Right ventricle myocardium inferior (tissue), 1 donor: ENCODE data around the gene FNBP1L. TPM values are rescaled to one million over a fixed set of nuclear protein-coding genes. Genes with fewer than 3 reads are reported as not detected.
"Not testable (repeated sequence)": the region's sequence is repeated elsewhere in the genome, so short reads cannot be mapped to it uniquely, and the experiment has no call there.

Experiments
- ATAC-seq: fragments of 200-7000 bp; cut with Tn5 transposase; one replicate; pipeline ENCODE4 v1.9.1; 2020; ENCODE audit warnings: mild to moderate bottlenecking, moderate library complexity
- DNase-seq: peaks from one replicate; pipeline ENCODE4 v3.0.0; 2021; ENCODE audit errors: missing footprints
- intact Hi-C: fragments of 100-400 bp; cut with DNase I; formaldehyde crosslinking; loops from one replicate; pipeline ENCODE4 v1.11.0; 2022
- total RNA-seq: library from RNA; stranded (reverse); fragmentation: NEBNext Ultra II Directional; extraction: Animal tissue kit (Norgen Biotek cat#: 25700); gene quantifications from one replicate; pipeline ENCODE4 v1.2.1, GENCODE V29; 2021
- donor health status: DM: no; HTN: yes; CAD: no; lungs with severe emphysema.

The FNBP1L gene
- total RNA-seq, 1 donor from 2014 or later: 24.8 TPM

DNA sequence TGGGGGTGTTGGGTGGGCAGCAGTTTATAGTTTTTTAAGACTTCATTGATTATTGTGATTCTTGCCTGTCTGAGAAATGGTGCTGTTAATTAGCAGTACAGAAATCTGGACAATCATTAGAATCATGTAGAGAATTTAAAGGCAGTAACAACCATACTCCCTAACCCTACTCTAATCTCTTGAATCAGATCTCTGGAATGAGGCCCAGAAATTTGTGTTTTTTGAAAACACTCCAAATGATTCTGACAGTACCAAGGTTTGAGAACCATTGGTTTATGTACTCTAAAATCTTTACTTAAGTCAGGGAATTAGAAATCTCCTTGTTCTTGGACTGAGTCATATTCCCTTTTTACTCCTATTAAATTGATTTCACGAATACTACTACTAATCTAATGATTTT is 24.0 kb downstream of the FNBP1L start:
- intact Hi-C loops: no loop called here
- DNase-seq (no peak), ATAC-seq (no peak)

- no peak for ATAC-seq
- no peak for DNase-seq
- intact Hi-C loops: no loop called here
Observed at GRCh38 chr1:93474321-93474720, 26.4 kb downstream of the FNBP1L start.

DNA sequence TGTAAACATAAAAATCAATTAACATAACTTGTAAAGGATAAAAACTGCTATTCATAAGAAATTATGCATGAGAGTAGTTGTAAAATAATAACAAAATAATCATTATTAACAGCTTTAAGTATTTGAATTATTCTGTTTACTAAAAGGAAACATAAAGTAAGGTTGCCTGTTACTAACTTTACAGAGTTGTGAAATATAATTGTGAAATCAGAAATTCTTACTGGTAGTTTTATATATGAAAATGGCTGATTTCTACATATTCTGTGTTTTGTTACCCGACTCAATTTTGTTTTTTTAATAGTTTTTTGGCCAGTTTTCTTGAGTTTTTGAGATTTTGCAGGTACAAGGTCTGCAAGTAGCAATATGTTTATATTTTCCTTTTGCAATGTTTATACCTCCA is 27.8 kb downstream of the FNBP1L start:
- DNase-seq (no peak), ATAC-seq (no peak)
- intact Hi-C loops: no loop called here

DNA sequence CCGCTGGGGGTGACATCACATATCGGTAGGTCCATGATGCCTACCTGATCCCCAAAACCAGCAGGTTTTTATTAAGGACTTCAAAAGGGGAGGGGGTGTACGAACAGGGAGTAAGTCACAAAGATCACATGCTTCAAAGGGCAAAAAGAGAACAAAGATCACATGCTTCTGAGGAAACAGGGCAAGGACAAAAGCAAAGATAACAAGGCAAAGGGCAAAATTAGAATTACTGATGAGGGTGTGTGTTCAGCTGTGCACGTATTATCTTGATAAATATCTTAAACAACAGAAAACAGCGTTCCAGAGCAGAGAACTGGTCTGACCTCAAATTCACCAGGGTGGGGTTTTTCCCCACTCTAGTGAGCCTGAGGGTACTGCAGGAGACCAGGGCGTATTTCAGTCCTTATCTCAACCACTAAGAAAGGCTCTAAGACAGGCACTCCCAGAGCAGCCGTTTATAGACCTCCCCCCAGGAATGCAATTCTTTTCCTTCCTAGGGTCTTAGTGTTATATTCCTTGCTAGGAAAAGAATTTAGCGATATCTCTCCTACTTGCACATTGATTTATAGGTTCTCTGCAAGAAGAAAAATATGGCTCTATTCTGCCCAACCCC is 31.3 kb downstream of the FNBP1L start:
- intact Hi-C loops, DNase-seq, ATAC-seq: not testable (repeated sequence)

DNA sequence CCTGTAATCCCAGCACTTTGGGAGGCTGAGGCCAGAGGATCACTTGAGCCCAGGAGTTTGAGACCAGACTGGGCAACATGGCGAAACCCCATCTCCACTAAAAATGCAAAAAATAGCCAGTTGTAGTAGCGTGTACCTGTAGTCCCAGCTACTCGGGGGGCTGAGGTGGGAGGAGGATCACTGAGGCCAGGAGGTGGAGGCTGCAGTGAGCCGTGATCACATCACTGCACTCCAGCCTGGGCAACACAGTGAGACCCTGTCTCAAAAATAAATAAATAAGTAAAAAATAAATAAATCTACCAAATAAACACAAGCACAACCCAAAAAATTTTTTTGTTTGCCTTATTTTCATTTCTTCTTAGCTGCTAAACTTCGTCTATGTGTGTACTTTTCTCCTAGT is 34.0 kb downstream of the FNBP1L start:
- ATAC-seq, intact Hi-C loops, DNase-seq: not testable (repeated sequence)

- intact Hi-C loops: no loop called here
- DNase-seq: no peak
- no peak for ATAC-seq
Observed at GRCh38 chr1:93483200-93483599, 35.3 kb downstream of the FNBP1L start.

DNA sequence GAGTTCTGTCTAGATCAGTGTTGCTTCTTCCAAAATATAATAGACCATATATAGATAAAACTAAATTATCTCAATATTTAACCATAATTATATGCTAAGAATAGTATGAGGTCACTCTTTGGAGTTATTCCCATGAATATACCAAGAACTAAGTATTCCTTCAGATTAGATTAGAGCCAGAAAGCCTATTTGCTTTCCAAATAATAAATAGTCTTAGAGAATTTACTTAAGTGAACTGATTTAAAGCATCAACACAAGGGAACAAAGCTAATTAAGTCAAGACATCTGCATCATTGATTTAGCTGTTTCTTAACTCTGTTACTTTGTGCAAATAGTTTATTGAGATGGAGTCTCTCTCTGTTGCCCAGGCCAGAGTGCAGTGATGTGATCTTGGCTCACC is 35.7 kb downstream of the FNBP1L start:
- no peak for DNase-seq
- intact Hi-C loops: no loop called here
- ATAC-seq: no peak

GRCh38 chr1:93488207-93488606 is 40.3 kb downstream of the FNBP1L start:
- intact Hi-C loops: no loop called here
- ATAC-seq: no peak
- DNase-seq: no peak

DNA sequence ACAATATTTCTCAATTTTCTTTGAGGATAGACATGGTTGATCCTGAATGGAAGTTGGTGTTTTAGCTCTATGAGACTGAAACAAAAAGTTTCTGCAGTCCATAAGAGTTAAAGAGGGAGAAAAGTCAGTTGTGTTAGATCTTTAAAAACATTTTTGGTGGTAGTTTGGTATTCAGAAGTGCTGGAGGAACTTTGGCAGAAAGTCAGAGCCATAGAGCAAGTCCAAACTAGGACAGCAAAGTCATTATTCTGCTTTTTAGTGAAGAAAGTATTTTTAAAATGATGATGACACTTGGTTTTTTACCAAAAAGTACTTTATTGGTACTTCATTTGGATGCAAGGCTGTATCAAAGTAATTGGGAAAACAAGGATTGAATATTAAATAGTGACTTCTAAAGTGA is 41.8 kb downstream of the FNBP1L start:
- no peak for DNase-seq
- intact Hi-C loops: no loop called here
- ATAC-seq: no peak

- DNase-seq (no peak), ATAC-seq (no peak)
- intact Hi-C loops: no loop called here
Observed at GRCh38 chr1:93490357-93490756, 42.4 kb downstream of the FNBP1L start.

DNA sequence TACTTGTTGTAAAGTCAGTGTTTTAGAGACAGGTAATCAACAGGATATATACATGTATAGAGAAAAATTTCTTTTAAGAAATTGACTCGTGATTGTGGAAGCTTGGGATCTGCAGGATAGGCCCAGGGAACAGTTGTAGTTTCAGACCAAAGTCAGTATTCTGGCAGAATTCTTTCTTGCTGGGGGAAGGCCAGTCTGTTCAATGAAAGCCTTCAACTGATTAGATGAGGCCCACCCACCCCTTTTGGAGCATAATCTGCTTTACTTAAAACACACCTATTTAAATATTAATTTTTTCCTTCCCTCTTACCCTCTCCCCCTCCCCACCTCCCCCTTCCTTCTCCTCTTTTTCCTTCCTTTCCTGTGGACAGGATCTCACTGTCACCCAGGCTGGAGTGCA is 48.0 kb downstream of the FNBP1L start:
- DNase-seq: no peak
- intact Hi-C loops: no loop called here
- ATAC-seq: no peak

DNA sequence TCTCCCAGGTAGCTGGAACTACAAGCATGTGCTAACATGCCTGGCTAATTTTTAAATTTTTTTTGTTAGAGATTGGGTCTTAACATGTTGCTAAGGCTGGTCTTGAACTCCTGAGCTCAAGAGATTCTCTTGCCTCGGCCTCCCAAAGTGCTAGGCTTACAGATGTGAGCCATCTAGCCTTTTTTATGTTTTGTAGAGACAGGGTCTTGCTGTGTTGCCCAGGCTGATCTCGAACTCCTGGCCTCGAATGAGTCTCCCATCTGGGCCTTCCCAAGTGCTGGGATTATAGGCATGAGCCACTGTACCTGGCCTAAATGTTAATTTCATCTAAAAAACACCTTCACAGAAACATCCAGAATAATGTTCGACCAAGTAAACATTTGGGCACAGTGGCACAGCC is 48.6 kb downstream of the FNBP1L start:
- no peak for DNase-seq
- intact Hi-C loops: no loop called here
- no peak for ATAC-seq

GRCh38 chr1:93499075-93499474 is 51.2 kb downstream of the FNBP1L start:
- ATAC-seq: no peak
- intact Hi-C loops: no loop called here

DNA sequence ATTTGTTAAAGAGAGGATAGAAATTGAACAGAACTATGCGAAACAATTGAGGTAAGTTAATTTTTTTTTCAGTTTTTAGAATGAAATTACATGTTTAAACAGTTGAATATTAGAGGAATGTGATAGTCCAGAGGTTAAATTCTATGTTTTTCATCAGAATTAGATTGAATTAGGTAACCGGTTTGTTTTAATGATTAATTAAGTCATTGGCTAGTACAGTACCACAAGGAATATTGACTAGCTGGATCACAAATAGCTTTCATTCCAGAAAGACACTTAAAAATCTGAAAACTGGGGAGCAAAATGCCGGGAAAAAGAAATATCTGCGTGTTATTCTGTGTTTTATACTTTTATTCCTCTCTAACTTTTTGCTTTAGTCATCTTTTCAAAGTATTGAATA is 51.6 kb downstream of the FNBP1L start:
- ATAC-seq (no peak), DNase-seq (no peak)
- intact Hi-C loops: no loop called here

More at GRCh38 chr1:93499075-93499474, 51.2 kb downstream of the FNBP1L start:
- DNase-seq: no peak

GRCh38 chr1:93500275-93500674 is 52.4 kb downstream of the FNBP1L start:
- intact Hi-C loops: loop anchor here (5.0 kb wide), 1 partner anchor 52 kb away; no protein-coding TSS in a partner anchor
- no peak for DNase-seq
- no peak for ATAC-seq

- intact Hi-C loops: loop anchor here (5.0 kb wide), 1 partner anchor 51 kb away; no protein-coding TSS in a partner anchor
- no peak for DNase-seq
- ATAC-seq: no peak
Observed at GRCh38 chr1:93501399-93501798, 53.5 kb downstream of the FNBP1L start.

DNA sequence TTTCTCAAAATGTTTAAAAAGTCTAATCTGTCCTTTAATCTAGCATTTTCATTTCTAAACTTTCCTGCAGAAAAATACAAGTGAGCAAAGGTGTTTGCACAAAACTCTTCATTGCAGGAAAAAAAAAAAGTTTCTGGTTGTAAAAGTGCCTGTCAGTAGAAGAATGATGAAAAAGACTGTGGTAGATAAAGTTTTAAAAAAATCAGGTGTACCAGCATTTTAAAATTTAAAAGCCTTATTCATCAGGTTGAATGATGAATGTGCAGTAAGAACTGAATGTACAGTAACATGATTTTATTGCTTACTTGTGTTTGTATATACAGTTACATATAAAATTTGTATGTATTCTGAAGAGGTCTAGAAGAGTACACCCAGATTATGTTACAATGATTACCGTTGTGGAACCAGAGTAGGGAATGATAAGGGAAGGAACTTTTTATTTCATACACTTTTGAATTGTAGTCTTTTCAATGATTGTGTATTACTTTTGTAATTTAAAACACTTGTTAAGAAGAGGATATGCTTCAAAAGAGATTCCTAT is 54.0 kb downstream of the FNBP1L start:
- intact Hi-C loops: loop anchor here (5.0 kb wide), 1 partner anchor 50 kb away; no protein-coding TSS in a partner anchor
- no peak for DNase-seq
- no peak for ATAC-seq

- intact Hi-C loops: loop anchor here (5.0 kb wide), 1 partner anchor 50 kb away; no protein-coding TSS in a partner anchor
- no peak for DNase-seq
- ATAC-seq: no peak
Observed at GRCh38 chr1:93502571-93502970, 54.7 kb downstream of the FNBP1L start.

DNA sequence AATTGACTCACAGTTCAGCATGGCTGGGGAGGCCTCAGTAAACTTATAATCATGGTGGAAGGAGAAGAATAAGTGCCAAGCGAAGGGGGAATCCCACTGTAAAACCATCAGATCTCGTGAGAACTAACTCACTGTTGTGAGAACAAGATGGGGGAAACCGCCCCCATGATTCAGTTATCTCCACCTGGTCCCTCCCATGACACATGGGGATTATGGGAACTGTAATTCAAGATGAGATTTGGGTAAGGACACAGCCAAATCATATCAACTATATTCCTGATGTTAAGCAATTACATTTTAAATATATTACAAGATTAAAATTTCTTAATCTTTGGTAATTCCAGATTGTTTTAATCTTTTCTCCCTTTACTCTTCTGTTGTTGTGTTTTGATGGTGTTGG is 55.2 kb downstream of the FNBP1L start:
- intact Hi-C loops: loop anchor here (5.0 kb wide), 1 partner anchor 49 kb away; no protein-coding TSS in a partner anchor
- no peak for ATAC-seq

DNA sequence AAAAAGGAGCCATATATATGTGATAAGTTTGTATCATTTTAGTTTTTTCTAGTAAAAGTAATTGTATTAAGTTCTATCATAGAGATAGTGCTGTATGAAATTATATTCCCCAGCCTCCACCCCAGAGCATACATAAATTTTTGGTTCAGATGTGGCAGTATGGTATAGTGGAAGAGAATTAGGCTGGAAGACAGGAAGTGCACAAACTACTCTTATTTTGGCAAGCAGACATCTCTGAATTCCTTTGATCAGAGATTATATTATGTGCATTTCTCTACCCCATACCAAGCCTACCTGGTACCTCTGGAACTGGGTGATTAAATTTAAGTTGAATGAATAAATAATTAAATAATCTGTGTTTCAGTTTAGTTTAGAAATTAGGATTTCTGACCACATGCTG is 55.9 kb downstream of the FNBP1L start:
- intact Hi-C loops: loop anchor here (5.0 kb wide), 1 partner anchor 48 kb away; no protein-coding TSS in a partner anchor
- ATAC-seq: no peak

More for the DNA sequence above, 55.2 kb downstream of the FNBP1L start:
- DNase-seq: no peak

More for the DNA sequence above, 55.9 kb downstream of the FNBP1L start:
- no peak for DNase-seq
